ENCODE data around the gene STAG2. TPM values are rescaled to one million over a fixed set of nuclear protein-coding genes. Genes with fewer than 3 reads are reported as not detected.
A peak's percentile ranks its signal among the peaks of the same experiment; 100 is the strongest.

The STAG2 gene
- total RNA-seq, 4 donors from 2014 or later = 22.6 to 78.0 (median 50.7) TPM

- Histone ChIP-seq H3K9me3 (no peaks in the 10 kb centered on the region), H3K36me3 (no peaks in the 10 kb centered on the region), H3K4me1 (peaks cover 0 to 66% (median 0%) of the 10 kb centered on the region in 3 donors), H3K4me3 (no peak overlapping the region), H3K27ac (no peak overlapping the region), H3K27me3 (no peaks in the 10 kb centered on the region)
- DNase-seq = no peak
- intact Hi-C loops (cut with DNase I) = no loop called here
- TF ChIP-seq CTCF (IDR thresholded peaks at IDR 0.05) = no peak
- no peak for TF ChIP-seq POLR2A (IDR thresholded peaks at IDR 0.05)
- WGBS, 2 donors = 28 to 48% methylated on average over 3 of the region's 3 CpGs
These were observed 12.4 kb downstream of the STAG2 start for GRCh38 chrX:123973921-123974320.

- H3K27me3 ChIP-seq = no peaks in the 10 kb centered on the region
- no peaks in the 10 kb centered on the region for H3K9me3 ChIP-seq
- peak overlapping the region in 1 of 4 donors; percentile 28 for H3K4me3 ChIP-seq
- intact Hi-C loops (cut with DNase I) = no loop called here
- no peaks in the 10 kb centered on the region for H3K36me3 ChIP-seq
- TF ChIP-seq POLR2A (IDR thresholded peaks at IDR 0.05) (no peak), CTCF (IDR thresholded peaks at IDR 0.05) (no peak)
- H3K27ac ChIP-seq = peak overlapping the region; percentile 54 to 78 (median 60)
- DNase-seq = no peak
- WGBS, 2 donors = 0 to 82% methylated on average over 2 to 6 of the region's 6 CpGs
- H3K4me1 ChIP-seq = peaks cover 0 to 69% (median 0%) of the 10 kb centered on the region in 3 donors
These were observed 13.7 kb downstream of the STAG2 start for GRCh38 chrX:123975180-123975579.

GRCh38 chrX:123976706-123977316 lies 15.3 kb downstream of the STAG2 start:
- Histone ChIP-seq H3K4me1 (peaks cover 0 to 70% (median 0%) of the 10 kb centered on the region in 3 donors), H3K27me3 (no peaks in the 10 kb centered on the region), H3K4me3 (no peak overlapping the region), H3K27ac (no peak overlapping the region), H3K9me3 (no peaks in the 10 kb centered on the region), H3K36me3 (no peaks in the 10 kb centered on the region)
- intact Hi-C loops (cut with DNase I) = no loop called here
- DNase-seq = no peak
- WGBS, 2 donors = 77 to 78% methylated on average over 1 of the region's 1 CpG
- TF ChIP-seq POLR2A (IDR thresholded peaks at IDR 0.05) (no peak), CTCF (IDR thresholded peaks at IDR 0.05) (peak in 4 of 6 experiments; percentile 20 to 40 (median 22))

- H3K9me3 ChIP-seq = no peaks in the 10 kb centered on the region
- WGBS, 2 donors = 52 to 56% methylated on average over 3 of the region's 3 CpGs
- intact Hi-C loops (cut with DNase I) = no loop called here
- no peaks in the 10 kb centered on the region for H3K36me3 ChIP-seq
- peaks cover 0 to 55% (median 0%) of the 10 kb centered on the region in 3 donors for H3K4me1 ChIP-seq
- H3K4me3 ChIP-seq = no peak overlapping the region
- H3K27ac ChIP-seq = no peak overlapping the region
- TF ChIP-seq POLR2A (IDR thresholded peaks at IDR 0.05) = no peak
- TF ChIP-seq CTCF (IDR thresholded peaks at IDR 0.05) = no peak
- DNase-seq = no peak
- no peaks in the 10 kb centered on the region for H3K27me3 ChIP-seq
These were observed 21.7 kb downstream of the STAG2 start for GRCh38 chrX:123983240-123983639.

- no peak for DNase-seq
- Histone ChIP-seq H3K4me1 (peaks cover 0 to 46% (median 0%) of the 10 kb centered on the region in 3 donors), H3K4me3 (no peak overlapping the region), H3K27ac (no peak overlapping the region), H3K9me3 (no peaks in the 10 kb centered on the region), H3K36me3 (no peaks in the 10 kb centered on the region), H3K27me3 (no peaks in the 10 kb centered on the region)
- TF ChIP-seq POLR2A (IDR thresholded peaks at IDR 0.05) = no peak
- TF ChIP-seq CTCF (IDR thresholded peaks at IDR 0.05) = no peak
- intact Hi-C loops (cut with DNase I) = no loop called here
- WGBS, 2 donors = 43 to 49% methylated on average over 2 of the region's 2 CpGs
These were observed 24.9 kb downstream of the STAG2 start for GRCh38 chrX:123986377-123986776.

All from esophagus squamous epithelium (tissue), 5 donors.